ENCODE results near the gene KCNQ4. TPM values are rescaled to one million over a fixed set of nuclear protein-coding genes. Genes with fewer than 3 reads are reported as not detected.
A peak's percentile ranks its signal among the peaks of the same experiment; 100 is the strongest.

KCNQ4 gene
- total RNA-seq, 1 experiment from 2014 or later = 1.4 TPM

- no CpG with 5 or more reads among the region's 20 CpGs for WGBS (ENCODE audit: extremely low coverage, insufficient read length, low lambda C conversion rate)
- H3K27ac Mint-ChIP-seq = no peak overlapping the region
- Histone ChIP-seq H2AK5ac (ENCODE audit: insufficient read length, low read length) (no peak overlapping the region), H3K27ac (ENCODE audit: insufficient read length, low read depth, low read length) (no peak overlapping the region), H4K91ac (ENCODE audit: insufficient read length, low read depth, low read length) (no peak overlapping the region), H2BK12ac (ENCODE audit: insufficient read length, low read depth, low read length) (no peak overlapping the region), H2AFZ (ENCODE audit: low read length) (no peak overlapping the region), H2BK20ac (ENCODE audit: low read depth, low read length, poor library complexity, severe bottlenecking) (no peak overlapping the region), H3K23ac (ENCODE audit: insufficient read length, low read depth, low read length) (no peak overlapping the region), H2BK5ac (ENCODE audit: insufficient read length, low read length) (no peak overlapping the region), H3K4me1 (ENCODE audit: insufficient read depth, low read length) (no peaks in the 10 kb centered on the region; the same call in 1 of the 2 replicates), H3K4ac (ENCODE audit: low read depth, low read length) (no peak overlapping the region), H4K20me1 (ENCODE audit: control insufficient read depth, insufficient read depth, insufficient read length) (no peaks in the 10 kb centered on the region), H2BK15ac (ENCODE audit: low read depth, low read length) (no peak overlapping the region), H3K79me2 (ENCODE audit: insufficient read depth, low read length) (no peaks in the 10 kb centered on the region), H3K18ac (ENCODE audit: insufficient read length, low read depth, low read length) (no peak overlapping the region), H3K9me3 (ENCODE audit: control insufficient read depth, low read depth, low read length) (no peaks in the 10 kb centered on the region), H4K5ac (ENCODE audit: insufficient read length, low read depth, low read length) (no peak overlapping the region), H3K27me3 (ENCODE audit: insufficient read depth, low read length) (peaks cover 9% of the 10 kb centered on the region; the same call in 1 of the 2 replicates), H3K56ac (ENCODE audit: insufficient read length, low read depth, low read length) (no peak overlapping the region), H3K79me1 (ENCODE audit: insufficient read depth, low read depth, low read length, poor library complexity, severe bottlenecking) (no peaks in the 10 kb centered on the region), H3K4me2 (ENCODE audit: insufficient read depth, insufficient read length, low read length) (peak overlapping the region; percentile 50), H4K8ac (replicated peaks; ENCODE audit: insufficient read length, low read depth, low read length) (no peak overlapping the region), H2BK120ac (ENCODE audit: low read depth, low read length, poor library complexity, severe bottlenecking) (no peak overlapping the region), H3K9ac (ENCODE audit: extremely low read depth, insufficient read length, low read length) (no peak overlapping the region), H3T11ph (ENCODE audit: low read length) (no peak overlapping the region), H3K23me2 (ENCODE audit: insufficient read length, low read depth, low read length, poor library complexity, severe bottlenecking) (peaks cover 17% of the 10 kb centered on the region), H3K14ac (ENCODE audit: insufficient read depth, low read length) (no peak overlapping the region)
- peaks cover 15 to 29% of the 10 kb centered on the region in 2 experiments for H3K4me1 Mint-ChIP-seq
- DNase-seq = peak; percentile 56
- H3K27me3 Mint-ChIP-seq (ENCODE audit: low read depth) = peaks cover 61% of the 10 kb centered on the region
- peak overlapping the region; percentile 59 to 89 for H3K4me3 Mint-ChIP-seq
- TF ChIP-seq, protein P1, sequence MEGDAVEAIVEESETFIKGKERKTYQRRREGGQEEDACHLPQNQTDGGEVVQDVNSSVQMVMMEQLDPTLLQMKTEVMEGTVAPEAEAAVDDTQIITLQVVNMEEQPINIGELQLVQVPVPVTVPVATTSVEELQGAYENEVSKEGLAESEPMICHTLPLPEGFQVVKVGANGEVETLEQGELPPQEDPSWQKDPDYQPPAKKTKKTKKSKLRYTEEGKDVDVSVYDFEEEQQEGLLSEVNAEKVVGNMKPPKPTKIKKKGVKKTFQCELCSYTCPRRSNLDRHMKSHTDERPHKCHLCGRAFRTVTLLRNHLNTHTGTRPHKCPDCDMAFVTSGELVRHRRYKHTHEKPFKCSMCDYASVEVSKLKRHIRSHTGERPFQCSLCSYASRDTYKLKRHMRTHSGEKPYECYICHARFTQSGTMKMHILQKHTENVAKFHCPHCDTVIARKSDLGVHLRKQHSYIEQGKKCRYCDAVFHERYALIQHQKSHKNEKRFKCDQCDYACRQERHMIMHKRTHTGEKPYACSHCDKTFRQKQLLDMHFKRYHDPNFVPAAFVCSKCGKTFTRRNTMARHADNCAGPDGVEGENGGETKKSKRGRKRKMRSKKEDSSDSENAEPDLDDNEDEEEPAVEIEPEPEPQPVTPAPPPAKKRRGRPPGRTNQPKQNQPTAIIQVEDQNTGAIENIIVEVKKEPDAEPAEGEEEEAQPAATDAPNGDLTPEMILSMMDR (conservative IDR thresholded peaks at IDR 0.05) = peak; percentile 50
- H3K36me3 Mint-ChIP-seq (ENCODE audit: insufficient read depth in 1 of 3, low read depth in 3 of 3) = peaks cover 3 to 7% (median 6%) of the 10 kb centered on the region in 3 experiments; a peak in 6 of 7 replicates
- peaks cover 5 to 7% of the 10 kb centered on the region in 2 experiments for H3K9me3 Mint-ChIP-seq
Measured at GRCh38 chr1:40782371-40782956, 1.1 kb upstream of the KCNQ4 start.
